GM12878 (cell line): ENCODE measurements around the gene IL20RA. TPM values are rescaled to one million over a fixed set of nuclear protein-coding genes. Genes with fewer than 3 reads are reported as not detected.

Experiments used
- ATAC-seq: fragments of 200-7000 bp; cut with Tn5 transposase; 3 replicates; pipeline ENCODE4 v1.9.1; 2020; ENCODE audit warnings: mild to moderate bottlenecking, moderate library complexity
- BruUV-seq: library from RNA; stranded (reverse); fragments of 400-500 nt; replicated peaks from 2 replicates; lab custom pipeline; 2021; lab: Mats Ljungman, UMichigan
- CTCF ChIA-PET: fragments of 300-600 bp; sonication (Branson Sonifier 250); formaldehyde crosslinking; extraction: SDS; loops from one replicate; lab custom pipeline; 2021; ENCODE audit warnings: inconsistent platforms; lab: Yijun Ruan, JAX
- POLR2A ChIA-PET: fragments of 350-600 bp; formaldehyde crosslinking; extraction: SDS; loops from one replicate; lab custom pipeline; 2021; ENCODE audit warnings: inconsistent platforms; lab: Charles Lee
- RAD21 ChIA-PET: fragments of 300-600 bp; sonication (Branson Sonifier 250); formaldehyde crosslinking; loops from one replicate; lab custom pipeline; 2023; ENCODE audit warnings: antibody characterized with exemption; ENCODE audit not compliant: unreplicated experiment; lab: Charles Lee
- SMC1A ChIA-PET: fragments of 300-600 bp; sonication (Branson Sonifier 250); formaldehyde crosslinking; loops from one replicate; lab custom pipeline; 2023; ENCODE audit not compliant: unreplicated experiment, uncharacterized antibody; lab: Charles Lee
- DNase-seq: peaks from one replicate; pipeline ENCODE4 v3.0.0-alpha.2; 2011; ENCODE audit warnings: low read depth, low spot score
- FAIRE-seq: peaks from 3 replicates; lab custom pipeline; 2011; peaks lifted over from hg19 to GRCh38; lab: Jason Lieb, UNC
- H2AFZ ChIP-seq: 2 replicates; pipeline ENCODE4 v1.6.0; 2011; ENCODE audit warnings: low read depth, low read length, control low read depth; ENCODE audit not compliant: control insufficient read depth
- H3K27ac ChIP-seq: 2 replicates; pipeline ENCODE4 v1.5.1; 2011; ENCODE audit warnings: control low read depth; ENCODE audit not compliant: control insufficient read depth, insufficient read depth
- H3K27me3 ChIP-seq, 2 experiments: replicated peaks in 1 of 2; 2 replicates each; pipeline versions ENCODE4 v1.6.0 to v1.6.1; 2011; ENCODE audit warnings: low read length in 1 of 2; ENCODE audit not compliant: control insufficient read depth in 2 of 2, insufficient read depth in 2 of 2
- H3K36me3 ChIP-seq, 2 experiments: 2 replicates each; pipeline ENCODE4 v1.5.1; 2011; ENCODE audit warnings: low read length in 1 of 2; ENCODE audit not compliant: control insufficient read depth in 2 of 2, insufficient read depth in 2 of 2
- H3K4me1 ChIP-seq: 2 replicates; pipeline ENCODE4 v1.6.1; 2011; ENCODE audit warnings: mild to moderate bottlenecking, low read length, moderate library complexity, mixed read lengths; ENCODE audit not compliant: control insufficient read depth, insufficient read depth
- H3K4me2 ChIP-seq: 2 replicates; pipeline ENCODE4 v1.6.0; 2011; ENCODE audit warnings: control low read depth; ENCODE audit not compliant: control insufficient read depth, insufficient read depth
- H3K4me3 ChIP-seq: fragments of 200-600 bp; sonication (generic); 2 replicates; pipeline ENCODE4 v1.5.1; 2016
- H3K79me2 ChIP-seq: 2 replicates; pipeline ENCODE4 v1.6.0; 2011; ENCODE audit warnings: low read length; ENCODE audit not compliant: control insufficient read depth, insufficient read depth
- H3K9ac ChIP-seq: 2 replicates; pipeline ENCODE4 v1.8.0; 2011; ENCODE audit warnings: low read length, control low read depth, mixed read lengths; ENCODE audit not compliant: control insufficient read depth, insufficient read depth
- H3K9me3 ChIP-seq: replicated peaks from 3 replicates; pipeline ENCODE4 v1.5.1; 2011; ENCODE audit warnings: mild to moderate bottlenecking, low read length; ENCODE audit not compliant: control insufficient read depth, insufficient read depth
- H4K20me1 ChIP-seq: 2 replicates; pipeline ENCODE4 v1.6.0; 2011; ENCODE audit not compliant: control insufficient read depth, insufficient read depth
- ATF3 ChIP-seq: IDR thresholded peaks from 2 replicates; pipeline ENCODE4 v1.6.1; 2011; ENCODE audit warnings: low read depth, mild to moderate bottlenecking, low read length, moderate library complexity, borderline replicate concordance; ENCODE audit errors: extremely low read depth
- E4F1 ChIP-seq: fragments of 450-650 bp; IDR thresholded peaks from 2 replicates; pipeline ENCODE4 v1.6.1; 2018; ENCODE audit warnings: borderline replicate concordance, mild to moderate bottlenecking; ENCODE audit not compliant: partially characterized antibody
- RELB ChIP-seq: fragments of 450-650 bp; IDR thresholded peaks from 2 replicates; pipeline ENCODE4 v1.6.1; 2017; ENCODE audit warnings: low read depth, mild to moderate bottlenecking, moderate library complexity
- SMARCA5 ChIP-seq: fragments of 450-650 bp; IDR thresholded peaks from 2 replicates; pipeline ENCODE4 v1.6.1; 2017; ENCODE audit warnings: mild to moderate bottlenecking
- TCF7 ChIP-seq: IDR thresholded peaks from 2 replicates; pipeline ENCODE4 v1.6.1; 2014; ENCODE audit warnings: antibody characterized with exemption, borderline replicate concordance
- WRNIP1 ChIP-seq: IDR thresholded peaks from 2 replicates; pipeline ENCODE4 v1.6.1; 2011; ENCODE audit warnings: low read depth, low read length, improper control_type of control experiment, borderline replicate concordance
- ZBED1 ChIP-seq: IDR thresholded peaks from 2 replicates; pipeline ENCODE4 v1.6.1; 2016; ENCODE audit warnings: borderline replicate concordance
- ZNF217 ChIP-seq: fragments of 450-650 bp; IDR thresholded peaks from 2 replicates; pipeline ENCODE4 v1.6.1; 2017; ENCODE audit warnings: antibody characterized with exemption, mild to moderate bottlenecking
- ZNF384 ChIP-seq: IDR thresholded peaks from 2 replicates; pipeline ENCODE4 v1.6.1; 2012; ENCODE audit warnings: low read depth, mild to moderate bottlenecking, low read length, improper control_type of control experiment, borderline replicate concordance
- WGBS: methylation state at CpG from one replicate; pipeline ENCODE4 v1.1.6; 2016; ENCODE audit warnings: low lambda C conversion rate; ENCODE audit not compliant: insufficient replicate concordance, insufficient coverage; ENCODE audit errors: missing lambda C conversion rate; 5-methylcytosine and 5-hydroxymethylcytosine counted together
- in situ Hi-C: fragments of 300-500 bp; cut with MboI; formaldehyde crosslinking; loops from 9 replicates; pipeline ENCODE4 v1.14.3; 2018; ENCODE audit warnings: mixed read lengths
- intact Hi-C: fragments of 100-400 bp; cut with micrococcal nuclease; formaldehyde crosslinking; loops from one replicate; pipeline ENCODE4 v1.14.2; 2022; ENCODE audit not compliant: unreplicated experiment
- polyA plus RNA-seq, 11 experiments: library from polyadenylated mRNA; depleted of rRNA in 4 of 11; unstranded in 6 of 11; stranded (reverse) in 5 of 11; fragments of >200 nt; fragmentation: Nextera tagmentation in 4 of 11; fragmentation: Illumina TruSeq in 1 of 11; extraction: Ambion mirVana in 4 of 11; extraction: Trizol in 1 of 11; gene quantifications; 1 replicate in 1 of 11; 2 replicates in 10 of 11; pipeline versions ENCODE4 v1.2.1 to v1.2.3, GENCODE V29; 2011 to 2016; ENCODE audit warnings: inconsistent platforms in 2 of 11, missing spikeins in 2 of 11, low read depth in 1 of 11
- total RNA-seq, 4 experiments: library from RNA; depleted of rRNA in 3 of 4; stranded (reverse); fragments of >200 nt in 3 of 4; fragmentation: Illumina TruSeq in 1 of 4; extraction: Trizol in 1 of 4; gene quantifications; 2 replicates each; pipeline versions ENCODE4 v1.2.1 to v1.2.3, GENCODE V29; 2013 to 2021
- TF ChIP-seq, protein P1 (sequence below): IDR thresholded peaks from 2 replicates; pipeline ENCODE4 v1.6.1; 2012; ENCODE audit warnings: low read depth, low read length, improper control_type of control experiment

Gene IL20RA
- total and polyA plus RNA-seq, 10 of the 15 experiments (the other 5 are each of a cell fraction or from before 2014, with no cell fraction given) = 0.02 to 0.16 (median 0.09) TPM; not detected in 3

GRCh38 chr6:137031122-137031521, 13.6 kb downstream of the IL20RA start:
- Histone ChIP-seq H4K20me1 (no peaks in the 10 kb centered on the region), H3K4me1 (no peaks in the 10 kb centered on the region), H3K9me3 (peaks cover 1% of the 10 kb centered on the region; the same call in 2 of the 3 replicates), H3K27me3 (no peaks in the 10 kb centered on the region; a peak in 1 of 4 replicates), H3K4me3 (no peak overlapping the region), H2AFZ (no peak overlapping the region), H3K4me2 (no peak overlapping the region), H3K27ac (no peak overlapping the region), H3K79me2 (no peaks in the 10 kb centered on the region), H3K9ac (no peak overlapping the region), H3K36me3 (no peaks in the 10 kb centered on the region)
- in situ Hi-C loops (no loop called here), intact Hi-C loops (no loop called here)
- RAD21 ChIA-PET = no interaction called here
- TF ChIP-seq, protein P1, sequence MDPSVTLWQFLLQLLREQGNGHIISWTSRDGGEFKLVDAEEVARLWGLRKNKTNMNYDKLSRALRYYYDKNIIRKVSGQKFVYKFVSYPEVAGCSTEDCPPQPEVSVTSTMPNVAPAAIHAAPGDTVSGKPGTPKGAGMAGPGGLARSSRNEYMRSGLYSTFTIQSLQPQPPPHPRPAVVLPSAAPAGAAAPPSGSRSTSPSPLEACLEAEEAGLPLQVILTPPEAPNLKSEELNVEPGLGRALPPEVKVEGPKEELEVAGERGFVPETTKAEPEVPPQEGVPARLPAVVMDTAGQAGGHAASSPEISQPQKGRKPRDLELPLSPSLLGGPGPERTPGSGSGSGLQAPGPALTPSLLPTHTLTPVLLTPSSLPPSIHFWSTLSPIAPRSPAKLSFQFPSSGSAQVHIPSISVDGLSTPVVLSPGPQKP = no peak
- TF ChIP-seq ZNF217 (no peak), TCF7 (no peak), SMARCA5 (no peak), ZNF384 (no peak), WRNIP1 (no peak), E4F1 (no peak), ATF3 (no peak), ZBED1 (no peak), RELB (no peak)
- POLR2A ChIA-PET = no interaction called here
- FAIRE-seq (no peak), ATAC-seq (no peak), DNase-seq (no peak)
- SMC1A ChIA-PET = interaction anchor here (1.3 kb wide), 1 partner anchor 13 kb away, joined by 3 read pairs; no protein-coding TSS in a partner anchor
- no TSS peak for BruUV-seq
- 30% methylated on average over 3 of the region's 3 CpGs for WGBS
- CTCF ChIA-PET = no interaction called here
